ENCODE results near the gene HSCB. TPM values are rescaled to one million over a fixed set of nuclear protein-coding genes. Genes with fewer than 3 reads are reported as not detected.

Gene HSCB
- total RNA-seq, 1 donor from 2014 or later: 16.7 TPM

DNA sequence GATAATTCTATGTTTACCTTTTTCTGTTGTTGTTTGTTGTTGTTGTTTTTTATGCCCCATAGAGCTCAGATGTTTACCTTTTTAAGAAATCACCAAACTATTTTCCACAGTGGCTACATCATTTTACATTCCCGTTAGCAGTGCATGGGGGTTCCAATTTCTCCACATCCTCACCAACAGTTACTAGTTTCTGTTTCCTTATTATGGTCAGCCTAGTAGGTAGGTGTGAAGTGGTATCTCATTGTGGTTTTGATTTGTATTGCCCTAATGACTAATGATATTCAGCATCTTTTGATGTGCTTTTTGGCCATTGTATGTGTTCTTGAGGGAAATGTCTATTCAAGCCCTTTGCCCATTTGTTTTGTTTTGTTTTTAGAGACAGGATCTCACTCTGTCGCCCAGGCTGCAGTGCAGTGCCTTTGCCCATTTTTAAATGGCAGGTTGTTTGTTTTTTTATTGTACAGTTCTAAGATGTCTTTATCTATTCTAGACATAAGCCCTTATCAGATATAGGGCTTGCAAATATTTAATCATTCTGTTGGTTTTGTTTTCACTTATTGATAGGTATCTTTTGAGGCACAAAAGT lies 27.7 kb upstream of the HSCB start:
- Histone ChIP-seq H3K9me3 (ENCODE audit: control insufficient read depth in 3 of 3, low read length in 3 of 3) (no peaks in the 10 kb centered on the region), H3K4me3 (ENCODE audit: low read length in 3 of 3) (no peak overlapping the region), H3K27ac (ENCODE audit: low read depth, low read length) (no peak overlapping the region)

DNA sequence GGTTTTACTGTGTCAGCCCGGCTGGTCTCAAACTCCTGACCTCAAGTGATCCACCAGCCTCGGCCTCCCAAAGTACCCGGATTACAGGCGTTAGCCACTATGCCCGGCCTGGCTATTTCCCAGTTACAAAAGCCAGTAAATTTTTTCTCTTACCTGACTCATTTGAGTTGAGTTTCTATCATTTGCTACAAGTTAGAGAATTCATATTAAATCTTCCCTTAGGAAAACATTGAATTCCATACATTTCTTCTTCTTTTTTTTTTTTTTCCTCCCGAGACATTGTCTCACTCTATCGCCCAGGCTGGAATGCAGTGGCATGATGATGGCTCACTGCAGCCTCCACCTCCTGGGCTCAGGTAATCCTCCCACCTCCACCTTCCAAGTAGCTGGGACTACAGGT lies 26.2 kb upstream of the HSCB start:
- Histone ChIP-seq H3K9me3 (ENCODE audit: control insufficient read depth in 3 of 3, low read length in 3 of 3) (no peaks in the 10 kb centered on the region), H3K27me3 (ENCODE audit: control insufficient read depth in 3 of 3, insufficient read depth in 3 of 3, low read length in 3 of 3) (no peaks in the 10 kb centered on the region), H3K4me1 (ENCODE audit: control insufficient read depth in 3 of 3, insufficient read depth in 3 of 3, low read length in 3 of 3) (peaks cover 2 to 8% (median 2%) of the 10 kb centered on the region in 3 donors), H3K27ac (ENCODE audit: low read depth, low read length) (no peak overlapping the region), H3K36me3 (ENCODE audit: control insufficient read depth in 3 of 3, insufficient read depth in 3 of 3, low read length in 3 of 3) (no peaks in the 10 kb centered on the region), H3K9ac (ENCODE audit: low read depth in 1 of 3, low read length in 3 of 3) (no peak overlapping the region), H3K4me3 (ENCODE audit: low read length in 3 of 3) (no peak overlapping the region)

More for the DNA sequence above, 27.7 kb upstream of the HSCB start:
- no peak overlapping the region for H3K9ac ChIP-seq (ENCODE audit: low read depth in 1 of 3, low read length in 3 of 3)
- H3K27me3 ChIP-seq (ENCODE audit: control insufficient read depth in 3 of 3, insufficient read depth in 3 of 3, low read length in 3 of 3): no peaks in the 10 kb centered on the region
- H3K4me1 ChIP-seq (ENCODE audit: control insufficient read depth in 3 of 3, insufficient read depth in 3 of 3, low read length in 3 of 3): peaks cover 2 to 11% (median 5%) of the 10 kb centered on the region in 3 donors
- no peaks in the 10 kb centered on the region for H3K36me3 ChIP-seq (ENCODE audit: control insufficient read depth in 3 of 3, insufficient read depth in 3 of 3, low read length in 3 of 3)

GRCh38 chr22:28716686-28717085 lies 25.2 kb upstream of the HSCB start:
- Histone ChIP-seq H3K4me3 (ENCODE audit: low read length in 3 of 3) (no peak overlapping the region), H3K9me3 (ENCODE audit: control insufficient read depth in 3 of 3, low read length in 3 of 3) (no peaks in the 10 kb centered on the region), H3K9ac (ENCODE audit: low read depth in 1 of 3, low read length in 3 of 3) (no peak overlapping the region), H3K27me3 (ENCODE audit: control insufficient read depth in 3 of 3, insufficient read depth in 3 of 3, low read length in 3 of 3) (no peaks in the 10 kb centered on the region), H3K36me3 (ENCODE audit: control insufficient read depth in 3 of 3, insufficient read depth in 3 of 3, low read length in 3 of 3) (no peaks in the 10 kb centered on the region), H3K27ac (ENCODE audit: low read depth, low read length) (no peak overlapping the region), H3K4me1 (ENCODE audit: control insufficient read depth in 3 of 3, insufficient read depth in 3 of 3, low read length in 3 of 3) (peaks cover 0 to 5% (median 2%) of the 10 kb centered on the region in 3 donors)

DNA sequence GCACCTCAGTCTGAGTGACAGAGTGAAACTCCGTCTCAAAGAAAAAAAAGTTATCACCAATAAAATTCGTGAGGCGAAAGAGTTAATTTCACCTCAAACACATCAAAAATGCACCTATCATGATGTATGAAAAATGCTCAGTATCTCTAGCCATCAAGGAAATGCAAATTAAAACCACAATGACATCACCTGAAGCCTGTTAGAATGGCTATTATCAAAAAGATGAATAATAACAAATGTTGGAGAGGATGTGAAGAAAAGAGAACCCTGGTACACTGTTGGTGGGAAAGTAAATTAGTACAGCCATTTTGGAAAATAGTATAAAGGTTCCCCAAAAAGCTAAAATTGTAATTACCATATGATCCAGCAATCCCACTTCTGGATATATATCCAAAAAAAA lies 23.8 kb upstream of the HSCB start:
- Histone ChIP-seq H3K36me3 (ENCODE audit: control insufficient read depth in 3 of 3, insufficient read depth in 3 of 3, low read length in 3 of 3) (no peaks in the 10 kb centered on the region), H3K4me3 (ENCODE audit: low read length in 3 of 3) (no peak overlapping the region), H3K27me3 (ENCODE audit: control insufficient read depth in 3 of 3, insufficient read depth in 3 of 3, low read length in 3 of 3) (no peaks in the 10 kb centered on the region), H3K27ac (ENCODE audit: low read depth, low read length) (no peak overlapping the region), H3K9me3 (ENCODE audit: control insufficient read depth in 3 of 3, low read length in 3 of 3) (no peaks in the 10 kb centered on the region), H3K4me1 (ENCODE audit: control insufficient read depth in 3 of 3, insufficient read depth in 3 of 3, low read length in 3 of 3) (no peaks in the 10 kb centered on the region), H3K9ac (ENCODE audit: low read depth in 1 of 3, low read length in 3 of 3) (no peak overlapping the region)

GRCh38 chr22:28728002-28728401 lies 13.8 kb upstream of the HSCB start:
- Histone ChIP-seq H3K36me3 (ENCODE audit: control insufficient read depth in 3 of 3, insufficient read depth in 3 of 3, low read length in 3 of 3) (no peaks in the 10 kb centered on the region), H3K27ac (ENCODE audit: low read depth, low read length) (no peak overlapping the region), H3K4me1 (ENCODE audit: control insufficient read depth in 3 of 3, insufficient read depth in 3 of 3, low read length in 3 of 3) (no peaks in the 10 kb centered on the region), H3K9ac (ENCODE audit: low read depth in 1 of 3, low read length in 3 of 3) (no peak overlapping the region), H3K9me3 (ENCODE audit: control insufficient read depth in 3 of 3, low read length in 3 of 3) (no peaks in the 10 kb centered on the region), H3K27me3 (ENCODE audit: control insufficient read depth in 3 of 3, insufficient read depth in 3 of 3, low read length in 3 of 3) (no peaks in the 10 kb centered on the region), H3K4me3 (ENCODE audit: low read length in 3 of 3) (no peak overlapping the region)

DNA sequence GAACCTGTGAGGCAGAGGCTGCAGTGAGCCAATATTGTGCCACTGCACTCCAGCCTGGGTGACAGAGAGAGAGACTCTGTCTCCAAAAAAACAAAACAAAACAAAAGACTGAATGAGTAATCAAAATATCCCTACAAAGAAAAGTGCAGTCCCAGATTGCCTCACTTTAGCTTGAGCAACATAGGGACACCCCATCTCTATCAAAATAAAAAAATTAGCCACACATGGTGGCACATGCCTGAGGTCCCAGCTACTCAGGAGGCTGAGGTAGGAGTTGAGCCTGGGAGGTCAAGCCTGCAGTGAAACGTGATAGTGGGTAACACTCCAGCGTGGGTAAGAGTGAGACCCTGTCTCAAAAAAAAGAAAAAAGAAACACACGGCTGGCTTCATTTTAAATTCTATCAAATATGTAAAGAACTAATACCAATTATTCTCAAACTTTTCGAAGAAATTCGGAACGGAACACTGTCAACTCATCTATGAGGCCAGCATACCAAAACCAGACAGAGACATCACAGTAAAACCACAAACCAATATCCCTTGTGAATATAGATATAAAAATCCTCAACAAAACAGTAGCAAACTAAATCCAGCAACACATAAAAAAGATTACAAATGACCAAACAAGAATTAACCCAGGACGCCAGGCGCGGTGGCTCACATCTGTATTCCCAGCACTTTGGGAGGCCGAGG lies 13.1 kb upstream of the HSCB start:
- H3K4me3 ChIP-seq (ENCODE audit: low read length in 3 of 3): no peak overlapping the region
- no peaks in the 10 kb centered on the region for H3K36me3 ChIP-seq (ENCODE audit: control insufficient read depth in 3 of 3, insufficient read depth in 3 of 3, low read length in 3 of 3)
- H3K27me3 ChIP-seq (ENCODE audit: control insufficient read depth in 3 of 3, insufficient read depth in 3 of 3, low read length in 3 of 3): no peaks in the 10 kb centered on the region
- no peak overlapping the region for H3K27ac ChIP-seq (ENCODE audit: low read depth, low read length)
- H3K9ac ChIP-seq (ENCODE audit: low read depth in 1 of 3, low read length in 3 of 3): no peak overlapping the region
- no peaks in the 10 kb centered on the region for H3K4me1 ChIP-seq (ENCODE audit: control insufficient read depth in 3 of 3, insufficient read depth in 3 of 3, low read length in 3 of 3)
- H3K9me3 ChIP-seq (ENCODE audit: control insufficient read depth in 3 of 3, low read length in 3 of 3): no peaks in the 10 kb centered on the region

- no peak overlapping the region for H3K27ac ChIP-seq (ENCODE audit: low read depth, low read length)
- no peak overlapping the region for H3K9ac ChIP-seq (ENCODE audit: low read depth in 1 of 3, low read length in 3 of 3)
- no peaks in the 10 kb centered on the region for H3K27me3 ChIP-seq (ENCODE audit: control insufficient read depth in 3 of 3, insufficient read depth in 3 of 3, low read length in 3 of 3)
- no peak overlapping the region for H3K4me3 ChIP-seq (ENCODE audit: low read length in 3 of 3)
- no peaks in the 10 kb centered on the region for H3K36me3 ChIP-seq (ENCODE audit: control insufficient read depth in 3 of 3, insufficient read depth in 3 of 3, low read length in 3 of 3)
- no peaks in the 10 kb centered on the region for H3K9me3 ChIP-seq (ENCODE audit: control insufficient read depth in 3 of 3, low read length in 3 of 3)
- H3K4me1 ChIP-seq (ENCODE audit: control insufficient read depth in 3 of 3, insufficient read depth in 3 of 3, low read length in 3 of 3): no peaks in the 10 kb centered on the region
Observed at GRCh38 chr22:28730179-28730578, 11.7 kb upstream of the HSCB start.

DNA sequence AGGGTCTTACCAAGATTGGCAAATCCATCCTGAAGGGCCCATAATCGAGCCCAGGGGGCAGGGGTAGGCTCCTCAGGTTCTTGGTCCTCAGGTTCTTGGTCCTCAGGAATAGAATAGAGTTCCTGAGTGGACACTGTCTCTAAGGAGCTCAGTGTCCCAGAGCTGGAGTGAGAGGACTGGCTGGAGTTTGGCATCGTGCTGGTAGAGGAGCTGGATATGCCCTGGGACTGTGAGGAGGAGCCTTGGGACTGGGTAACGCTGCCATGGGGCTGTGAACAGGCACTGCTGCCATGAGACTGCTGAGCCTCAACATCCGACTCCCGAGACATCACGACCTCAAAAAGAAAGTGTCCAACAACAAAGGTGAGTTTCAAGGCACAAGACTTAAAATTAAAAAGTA lies 7.4 kb upstream of the HSCB start:
- no peaks in the 10 kb centered on the region for H3K27me3 ChIP-seq (ENCODE audit: control insufficient read depth in 3 of 3, insufficient read depth in 3 of 3, low read length in 3 of 3)
- no peak overlapping the region for H3K9ac ChIP-seq (ENCODE audit: low read depth in 1 of 3, low read length in 3 of 3)
- H3K9me3 ChIP-seq (ENCODE audit: control insufficient read depth in 3 of 3, low read length in 3 of 3): no peaks in the 10 kb centered on the region
- H3K27ac ChIP-seq (ENCODE audit: low read depth, low read length): no peak overlapping the region
- H3K4me3 ChIP-seq (ENCODE audit: low read length in 3 of 3): no peak overlapping the region
- no peaks in the 10 kb centered on the region for H3K36me3 ChIP-seq (ENCODE audit: control insufficient read depth in 3 of 3, insufficient read depth in 3 of 3, low read length in 3 of 3)
- no peaks in the 10 kb centered on the region for H3K4me1 ChIP-seq (ENCODE audit: control insufficient read depth in 3 of 3, insufficient read depth in 3 of 3, low read length in 3 of 3)

DNA sequence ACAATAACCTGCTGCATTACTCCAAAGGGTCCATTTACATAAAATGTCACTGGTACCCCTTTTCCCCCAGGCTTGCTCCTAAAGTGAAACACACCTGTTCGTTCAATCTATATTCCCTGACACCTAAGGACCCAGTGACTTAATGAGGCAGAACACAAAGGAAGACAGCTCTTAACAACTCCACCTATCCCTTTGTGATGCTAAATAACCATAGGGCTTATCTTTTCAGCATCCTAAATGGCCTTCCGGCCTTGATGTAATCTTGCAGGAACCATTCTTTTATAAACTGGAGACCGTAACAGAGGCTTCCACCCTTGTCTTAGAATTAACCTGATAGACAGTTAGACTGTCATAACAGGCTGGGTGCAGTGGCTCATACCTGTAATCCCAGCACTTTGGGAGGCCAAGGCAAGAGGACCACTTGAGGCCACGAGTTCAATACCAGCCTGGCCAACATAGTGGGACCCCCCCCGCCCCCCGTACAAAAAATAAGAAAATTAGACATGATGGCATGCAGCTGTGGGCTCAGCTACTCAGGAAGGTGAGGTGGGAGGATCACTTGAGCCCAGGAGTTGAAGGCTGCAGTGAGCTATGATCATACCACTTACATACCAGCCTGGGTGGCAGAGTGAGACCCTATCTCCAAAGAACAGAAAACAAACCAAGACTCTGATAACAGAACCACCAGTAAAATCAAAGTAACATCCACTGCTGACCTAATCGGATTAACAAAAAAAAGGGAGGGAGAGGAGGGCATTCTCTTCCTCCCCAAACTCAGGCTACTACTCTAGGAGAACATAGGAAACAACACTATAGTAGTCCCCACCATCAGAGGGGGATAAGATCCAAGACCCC lies 5.3 kb upstream of the HSCB start:
- Histone ChIP-seq H3K4me1 (ENCODE audit: control insufficient read depth in 3 of 3, insufficient read depth in 3 of 3, low read length in 3 of 3) (peaks cover 4 to 5% (median 4%) of the 10 kb centered on the region in 3 donors), H3K27ac (ENCODE audit: low read depth, low read length) (no peak overlapping the region), H3K4me3 (ENCODE audit: low read length in 3 of 3) (no peak overlapping the region), H3K9ac (ENCODE audit: low read depth in 1 of 3, low read length in 3 of 3) (no peak overlapping the region), H3K9me3 (ENCODE audit: control insufficient read depth in 3 of 3, low read length in 3 of 3) (no peaks in the 10 kb centered on the region), H3K36me3 (ENCODE audit: control insufficient read depth in 3 of 3, insufficient read depth in 3 of 3, low read length in 3 of 3) (no peaks in the 10 kb centered on the region), H3K27me3 (ENCODE audit: control insufficient read depth in 3 of 3, insufficient read depth in 3 of 3, low read length in 3 of 3) (no peaks in the 10 kb centered on the region)

- Histone ChIP-seq H3K9ac (ENCODE audit: low read depth in 1 of 3, low read length in 3 of 3) (no peak overlapping the region), H3K36me3 (ENCODE audit: control insufficient read depth in 3 of 3, insufficient read depth in 3 of 3, low read length in 3 of 3) (no peaks in the 10 kb centered on the region), H3K27ac (ENCODE audit: low read depth, low read length) (no peak overlapping the region), H3K9me3 (ENCODE audit: control insufficient read depth in 3 of 3, low read length in 3 of 3) (no peaks in the 10 kb centered on the region), H3K27me3 (ENCODE audit: control insufficient read depth in 3 of 3, insufficient read depth in 3 of 3, low read length in 3 of 3) (no peaks in the 10 kb centered on the region), H3K4me3 (ENCODE audit: low read length in 3 of 3) (no peak overlapping the region), H3K4me1 (ENCODE audit: control insufficient read depth in 3 of 3, insufficient read depth in 3 of 3, low read length in 3 of 3) (peaks cover 6 to 11% (median 7%) of the 10 kb centered on the region in 3 donors)
Observed at GRCh38 chr22:28737701-28738100, 4.1 kb upstream of the HSCB start.

Measured in skeletal muscle tissue (tissue), 4 donors.